ENCODE data around the gene TSPAN4.

Gene TSPAN4

DNA sequence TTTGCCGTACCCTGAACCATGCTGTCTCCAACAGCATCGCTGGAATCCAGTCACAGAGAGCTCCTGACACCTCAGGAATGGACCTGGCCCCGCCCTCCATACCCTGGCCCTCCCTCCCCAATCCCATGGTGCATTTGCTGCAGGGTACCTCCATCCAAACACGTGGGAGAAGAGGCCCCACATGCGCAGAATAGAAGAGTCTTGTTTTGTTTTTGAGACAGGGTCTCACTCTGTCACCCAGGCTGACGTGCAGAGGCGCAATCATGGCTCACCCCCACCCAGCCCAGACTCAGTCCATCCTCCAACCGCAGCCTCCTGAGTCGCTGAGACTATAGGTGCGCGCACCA, 26.2 kb upstream of the TSPAN4 start:
- no peak for TF ChIP-seq CTCF (IDR thresholded peaks at IDR 0.05; ENCODE audit: insufficient read depth, low read length, missing control alignments)
- ChIA-PET CTCF (interaction anchor here (1.5 to 1.7 kb wide), 2 partner anchors 11 to 18 kb away, joined by 4 read pairs; partner anchors contain the start of gene CRACR2B), POLR2A (interaction anchor here (1.7 kb wide), 1 partner anchor 26 kb away, joined by 5 read pairs; the partner anchor contains the start of gene TSPAN4)
- DNase-seq (ENCODE audit: low read depth, low spot score): no peak
- no peak overlapping the region for H3K4me3 ChIP-seq (ENCODE audit: low read depth, low read length)

GRCh38 chr11:818396-819128, 24.1 kb upstream of the TSPAN4 start, which contains the start of gene PNPLA2:
PNPLA2 (plus strand) TSS chr11:818914; CDS start chr11:819719, 805 bp downstream.
- CTCF ChIA-PET: interaction anchor here (0.7 to 1.4 kb wide), 5 partner anchors 15 to 80 kb away, joined by 3 to 5 read pairs (median 4); no protein-coding TSS in a partner anchor
- POLR2A ChIA-PET: interaction anchor here (0.7 to 4.6 kb wide), 15 partner anchors 7 to 123 kb away, joined by 3 to 96 read pairs (median 6); partner anchors contain the start of genes CD151, PIDD1, RPLP2 and TMEM80
- TF ChIP-seq CTCF (IDR thresholded peaks at IDR 0.05; ENCODE audit: insufficient read depth, low read length, missing control alignments): no peak
- DNase-seq (ENCODE audit: low read depth, low spot score): no peak
- peak within 1 kb of the TSS; percentile 72 for H3K4me3 ChIP-seq (ENCODE audit: low read depth, low read length)

DNA sequence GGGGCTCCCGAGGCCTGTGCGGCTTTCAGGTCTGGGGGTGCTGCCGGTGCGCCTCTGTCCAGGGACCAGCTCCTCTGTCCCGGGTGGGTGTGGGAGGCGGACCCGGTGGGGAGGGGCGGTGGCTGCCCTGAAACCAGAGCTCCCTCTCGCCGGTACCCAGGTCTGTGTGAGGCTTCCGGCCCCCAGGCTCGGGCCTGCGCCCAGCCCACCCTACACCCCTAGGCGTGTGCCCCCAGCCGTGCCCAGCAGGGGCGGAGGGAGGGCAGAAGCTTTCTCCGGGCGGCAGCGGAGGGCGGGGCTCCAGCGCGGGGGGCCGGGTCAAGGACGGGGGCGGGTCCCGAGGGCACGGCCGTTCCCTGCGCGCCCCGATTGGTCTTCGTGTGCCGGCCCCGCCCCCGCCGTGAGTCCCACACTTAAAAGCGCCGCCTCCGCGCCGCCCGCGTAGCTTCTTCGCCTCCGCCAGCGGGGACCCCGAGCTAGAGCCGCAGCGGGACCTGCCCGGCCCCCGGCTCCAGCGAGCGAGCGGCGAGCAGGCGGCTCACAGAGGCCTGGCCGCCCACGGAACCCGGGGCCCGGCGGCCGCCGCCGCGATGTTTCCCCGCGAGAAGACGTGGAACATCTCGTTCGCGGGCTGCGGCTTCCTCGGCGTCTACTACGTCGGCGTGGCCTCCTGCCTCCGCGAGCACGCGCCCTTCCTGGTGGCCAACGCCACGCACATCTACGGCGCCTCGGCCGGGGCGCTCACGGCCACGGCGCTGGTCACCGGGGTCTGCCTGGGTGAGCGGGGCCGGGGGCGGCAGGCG, 23.3 kb upstream of the TSPAN4 start:
- CTCF ChIA-PET: interaction anchor here (0.7 to 1.4 kb wide), 5 partner anchors 14 to 79 kb away, joined by 3 to 5 read pairs (median 4); no protein-coding TSS in a partner anchor

GRCh38 chr11:819943-820649, 22.6 kb upstream of the TSPAN4 start:
- POLR2A ChIA-PET: interaction anchor here (0.6 to 4.6 kb wide), 10 partner anchors 7 to 124 kb away, joined by 3 to 96 read pairs (median 5); partner anchors contain the start of genes CD151, RPLP2, TMEM80 and TSPAN4

More for the DNA sequence above, 23.3 kb upstream of the TSPAN4 start:
- DNase-seq (ENCODE audit: low read depth, low spot score): no peak
- TF ChIP-seq CTCF (IDR thresholded peaks at IDR 0.05; ENCODE audit: insufficient read depth, low read length, missing control alignments): peak; percentile 25
- POLR2A ChIA-PET: interaction anchor here (0.7 to 4.6 kb wide), 15 partner anchors 8 to 123 kb away, joined by 3 to 96 read pairs (median 6); partner anchors contain the start of genes CD151, PIDD1, RPLP2 and TMEM80
- peak overlapping the region; percentile 72 for H3K4me3 ChIP-seq (ENCODE audit: low read depth, low read length)

More at GRCh38 chr11:819943-820649, 22.6 kb upstream of the TSPAN4 start:
- no peak for TF ChIP-seq CTCF (IDR thresholded peaks at IDR 0.05; ENCODE audit: insufficient read depth, low read length, missing control alignments)
- CTCF ChIA-PET: interaction anchor here (1.2 to 1.7 kb wide), 2 partner anchors 12 to 14 kb away, joined by 3 to 6 read pairs; no protein-coding TSS in a partner anchor
- peak overlapping the region; percentile 72 for H3K4me3 ChIP-seq (ENCODE audit: low read depth, low read length)
- DNase-seq (ENCODE audit: low read depth, low spot score): no peak

Measured in AG04449 (cell line).